Epithelial cell of esophagus (primary cell): ENCODE results near the gene PNMA8C.
"Not testable (repeated sequence)": the region's sequence is repeated elsewhere in the genome, so short reads cannot be mapped to it uniquely, and the experiment has no call there.

ENCODE experiments used
- DNase-seq: peaks from one replicate; pipeline ENCODE4 v3.0.0; 2010; ENCODE audit warnings: low read depth
- H3K4me3 ChIP-seq: 2 replicates; pipeline ENCODE4 v1.5.1; 2011; ENCODE audit warnings: mild to moderate bottlenecking, low read length, control low read depth
- CTCF ChIP-seq: IDR thresholded peaks from 2 replicates; pipeline ENCODE4 v1.5.1; 2011; ENCODE audit warnings: low read depth, mild to moderate bottlenecking, low read length, control low read depth, inconsistent platforms; ENCODE audit not compliant: insufficient read depth; ENCODE audit errors: missing control alignments

The PNMA8C gene

DNA sequence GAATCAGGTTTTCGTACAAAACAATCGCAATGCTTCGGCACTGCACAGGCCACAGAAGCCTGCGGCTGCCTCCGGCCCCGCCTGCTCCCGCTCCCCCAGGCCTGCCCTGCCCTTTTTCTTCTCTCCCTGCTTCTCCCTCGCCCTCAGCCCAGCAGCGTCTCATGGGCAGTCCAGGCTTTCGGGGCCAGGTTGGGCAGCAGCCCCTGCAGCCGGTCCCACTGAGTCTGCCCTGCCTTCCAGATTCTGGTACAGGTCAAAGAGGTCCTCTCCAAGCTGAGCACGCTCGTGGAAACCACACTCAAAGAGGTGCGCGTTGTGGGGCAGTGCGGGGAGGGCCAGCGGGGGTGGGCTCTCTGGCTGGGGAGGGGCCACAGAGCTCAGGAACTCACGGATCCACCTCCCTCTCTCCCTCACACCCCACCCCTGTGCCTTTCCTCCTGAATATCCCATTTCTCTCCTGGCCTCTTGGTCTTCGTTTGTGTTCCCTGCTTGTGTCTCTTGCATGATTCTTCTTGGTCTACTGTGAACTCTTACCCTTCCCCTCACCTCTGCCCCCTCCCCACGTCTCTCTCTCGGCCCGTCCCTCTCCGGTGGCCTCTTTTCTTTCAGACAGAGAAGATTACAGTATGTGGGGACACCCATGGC lies 45.4 kb downstream of the PNMA8C start:
- TF ChIP-seq CTCF = no peak
- H3K4me3 ChIP-seq = no peak overlapping the region
- DNase-seq = no peak

- DNase-seq = no peak
- TF ChIP-seq CTCF = no peak
- H3K4me3 ChIP-seq = no peak overlapping the region
Observed at GRCh38 chr19:46381756-46382345, 46.9 kb downstream of the PNMA8C start.

DNA sequence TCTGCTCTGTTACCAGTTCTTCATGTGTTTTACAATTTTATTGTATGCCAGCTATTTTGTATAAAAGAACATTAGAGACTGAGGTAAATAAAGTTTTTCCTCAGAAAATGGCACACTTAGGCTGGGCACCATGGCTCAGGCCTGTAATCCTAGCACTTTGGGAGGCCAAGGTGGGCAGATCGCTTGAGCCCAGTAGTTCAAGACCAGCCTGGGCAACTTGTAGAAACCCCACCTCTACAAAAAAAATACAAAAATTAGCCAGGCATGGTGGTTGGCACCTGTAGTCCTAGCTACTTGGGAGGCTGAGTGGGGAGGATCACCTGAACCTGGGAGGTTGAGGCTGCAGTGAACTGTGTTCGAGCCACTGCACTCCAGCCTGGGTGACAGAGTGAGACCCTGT lies 47.4 kb downstream of the PNMA8C start:
- no peak for DNase-seq
- TF ChIP-seq CTCF = no peak
- H3K4me3 ChIP-seq = no peak overlapping the region

GRCh38 chr19:46380690-46381089 lies 48.0 kb downstream of the PNMA8C start:
- DNase-seq = no peak
- no peak for TF ChIP-seq CTCF
- H3K4me3 ChIP-seq = no peak overlapping the region

GRCh38 chr19:46378268-46378667 lies 50.5 kb downstream of the PNMA8C start:
- TF ChIP-seq CTCF = no peak
- no peak for DNase-seq

GRCh38 chr19:46376241-46377153 lies 52.2 kb downstream of the PNMA8C start:
- no peak for DNase-seq
- TF ChIP-seq CTCF = no peak
- H3K4me3 ChIP-seq = no peak overlapping the region

More at GRCh38 chr19:46378268-46378667, 50.5 kb downstream of the PNMA8C start:
- H3K4me3 ChIP-seq = no peak overlapping the region

GRCh38 chr19:46375476-46376067 lies 53.2 kb downstream of the PNMA8C start:
- not testable (repeated sequence) for H3K4me3 ChIP-seq, DNase-seq
